Peyer's patch (tissue), 4 donors: ENCODE measurements around the gene ZNF236. TPM values are rescaled to one million over a fixed set of nuclear protein-coding genes. Genes with fewer than 3 reads are reported as not detected.

ENCODE experiments used
- DNase-seq, 3 donors: peaks; one replicate each; pipeline ENCODE4 v3.0.0-alpha.2; 2017 to 2019
- H3K27ac ChIP-seq, 4 donors: fragments of 200-600 bp; sonication (generic); one replicate each; pipeline ENCODE4 v1.5.1; 2016 to 2019
- H3K27me3 ChIP-seq, 2 donors: fragments of 200-600 bp; sonication (generic); one replicate each; pipeline ENCODE4 v1.5.1; 2019
- H3K36me3 ChIP-seq, 3 donors: fragments of 200-600 bp; sonication (generic); one replicate each; pipeline ENCODE4 v1.5.1; 2016 to 2019
- H3K4me1 ChIP-seq, 4 donors: fragments of 200-600 bp; sonication (generic); one replicate each; pipeline ENCODE4 v1.5.1; 2016 to 2019
- H3K4me3 ChIP-seq, 4 donors: fragments of 200-600 bp; sonication (generic); 1 replicate in 3 of 4; 2 replicates in 1 of 4; pipeline ENCODE4 v1.5.1; 2016 to 2019; ENCODE audit warnings: mild to moderate bottlenecking in 1 of 4
- H3K9me3 ChIP-seq, 4 donors: fragments of 200-600 bp; sonication (generic); one replicate each; pipeline ENCODE4 v1.5.1; 2016 to 2019; ENCODE audit warnings: mild to moderate bottlenecking in 1 of 4
- CTCF ChIP-seq, 6 experiments: fragments of 450-650 bp in 4 of 6; fragments of 200-600 bp in 2 of 6; sonication (generic) in 1 of 6; IDR thresholded peaks; one replicate each; pipeline ENCODE4 v1.5.1; 2017 to 2019; ENCODE audit warnings: antibody characterized with exemption in 6 of 6, mild to moderate bottlenecking in 3 of 6, moderate library complexity in 1 of 6
- POLR2A ChIP-seq, 2 donors: fragments of 450-650 bp; IDR thresholded peaks; one replicate each; pipeline ENCODE4 v1.5.1; 2017; ENCODE audit warnings: antibody characterized with exemption in 2 of 2, mild to moderate bottlenecking in 2 of 2, moderate library complexity in 2 of 2
- total RNA-seq, 4 donors: library from RNA; depleted of rRNA; stranded (reverse); fragments of >200 nt; gene quantifications; one replicate each; pipeline ENCODE4 v1.1.0, GENCODE V29; 2016

ZNF236 gene
- total RNA-seq, 4 donors from 2014 or later, result 13.8 to 57.8 (median 27.7) TPM

DNA sequence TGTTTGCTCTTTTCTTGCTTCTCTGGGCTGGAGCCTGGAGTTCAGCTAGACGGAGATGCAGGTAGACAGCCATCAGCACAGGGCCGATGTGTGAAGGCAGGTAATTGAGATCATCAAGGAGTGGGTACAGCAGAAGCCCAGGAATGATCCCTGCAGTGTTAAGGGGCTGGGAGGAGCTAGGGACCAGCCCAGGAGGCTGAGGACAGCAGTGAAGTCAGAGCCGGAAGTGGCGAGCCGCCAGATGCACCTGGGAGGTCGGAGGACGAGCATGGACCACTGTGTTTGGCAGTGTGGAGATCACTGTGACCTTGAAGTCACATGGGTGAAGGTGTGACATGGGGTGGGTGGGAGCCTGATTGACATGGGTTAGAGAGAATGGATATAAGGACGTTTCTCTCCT is 6.2 kb upstream of the ZNF236 start:
- H3K4me3 ChIP-seq, result no peak overlapping the region
- H3K9me3 ChIP-seq, result no peaks in the 10 kb centered on the region
- no peak overlapping the region for H3K27ac ChIP-seq
- no peak for DNase-seq
- H3K36me3 ChIP-seq, result no peaks in the 10 kb centered on the region
- TF ChIP-seq POLR2A (IDR thresholded peaks at IDR 0.05) (no peak), CTCF (IDR thresholded peaks at IDR 0.05) (no peak)
- H3K4me1 ChIP-seq, result peaks cover 0 to 14% (median 0%) of the 10 kb centered on the region in 4 donors
- no peaks in the 10 kb centered on the region for H3K27me3 ChIP-seq

GRCh38 chr18:76817888-76818611 is 4.3 kb upstream of the ZNF236 start:
- TF ChIP-seq POLR2A (IDR thresholded peaks at IDR 0.05) (no peak), CTCF (IDR thresholded peaks at IDR 0.05) (no peak)
- H3K27me3 ChIP-seq, result no peaks in the 10 kb centered on the region
- H3K36me3 ChIP-seq, result no peaks in the 10 kb centered on the region
- no peaks in the 10 kb centered on the region for H3K9me3 ChIP-seq
- no peak overlapping the region for H3K4me3 ChIP-seq
- no peak overlapping the region for H3K27ac ChIP-seq
- DNase-seq, result no peak
- H3K4me1 ChIP-seq, result peaks cover 0 to 16% (median 0%) of the 10 kb centered on the region in 4 donors

DNA sequence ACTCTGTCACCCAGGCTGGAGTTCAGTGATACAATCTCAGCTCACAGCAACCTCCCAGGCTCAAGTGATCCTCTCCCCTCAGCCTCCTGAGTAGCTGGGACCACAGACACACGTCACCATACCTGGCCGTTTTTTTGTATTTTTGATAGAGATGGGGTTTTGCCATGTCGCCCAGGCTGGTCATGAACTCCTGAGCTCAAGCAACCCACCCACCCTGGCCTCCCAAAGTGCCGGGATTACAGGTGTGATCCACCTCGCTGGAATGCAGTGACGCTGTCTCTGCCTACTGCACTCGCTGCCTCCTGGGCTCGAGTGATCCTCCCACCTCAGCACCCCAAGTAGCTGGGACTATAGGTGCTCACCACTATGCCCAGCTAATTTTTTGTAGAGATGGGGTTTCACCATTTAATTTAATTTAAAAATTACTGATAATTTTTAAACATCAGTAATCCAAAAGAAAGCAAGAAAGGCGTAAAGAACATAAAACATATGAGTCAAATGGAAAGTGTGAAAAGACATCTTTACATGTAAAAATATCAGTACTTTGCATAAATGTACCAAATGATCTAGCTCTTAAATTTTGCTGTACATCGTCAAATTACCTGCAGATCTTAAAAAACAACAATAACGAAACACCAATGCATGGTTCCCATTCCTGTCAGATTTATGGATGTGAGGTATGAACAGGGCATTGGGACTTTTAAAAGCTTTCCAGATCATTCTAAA is 2.8 kb upstream of the ZNF236 start:
- TF ChIP-seq POLR2A (IDR thresholded peaks at IDR 0.05) (no peak), CTCF (IDR thresholded peaks at IDR 0.05) (no peak)
- Histone ChIP-seq H3K27me3 (no peaks in the 10 kb centered on the region), H3K36me3 (no peaks in the 10 kb centered on the region), H3K4me1 (peaks cover 0 to 22% (median 2%) of the 10 kb centered on the region in 4 donors), H3K27ac (no peak overlapping the region), H3K4me3 (no peak overlapping the region), H3K9me3 (no peaks in the 10 kb centered on the region)
- no peak for DNase-seq

- TF ChIP-seq CTCF (IDR thresholded peaks at IDR 0.05) (no peak), POLR2A (IDR thresholded peaks at IDR 0.05) (no peak)
- H3K4me1 ChIP-seq, result peaks cover 0 to 22% (median 2%) of the 10 kb centered on the region in 4 donors
- H3K4me3 ChIP-seq, result peak overlapping the region; percentile 74 to 100 (median 92)
- H3K36me3 ChIP-seq, result no peaks in the 10 kb centered on the region
- H3K27me3 ChIP-seq, result no peaks in the 10 kb centered on the region
- DNase-seq, result no peak
- peak overlapping the region; percentile 92 to 99 (median 97) for H3K27ac ChIP-seq
- H3K9me3 ChIP-seq, result no peaks in the 10 kb centered on the region
Measured at GRCh38 chr18:76821356-76821874, 942 bp upstream of the ZNF236 start.

- Histone ChIP-seq H3K27ac (peak overlapping the region; percentile 92 to 99 (median 97)), H3K4me3 (peak overlapping the region; percentile 74 to 100 (median 92)), H3K4me1 (peaks cover 0 to 22% (median 2%) of the 10 kb centered on the region in 4 donors), H3K27me3 (no peaks in the 10 kb centered on the region), H3K36me3 (no peaks in the 10 kb centered on the region), H3K9me3 (no peaks in the 10 kb centered on the region)
- no peak for TF ChIP-seq CTCF (IDR thresholded peaks at IDR 0.05)
- peak; percentile 37 to 46 for TF ChIP-seq POLR2A (IDR thresholded peaks at IDR 0.05)
- peak; percentile 60 to 83 (median 82) for DNase-seq
Measured at GRCh38 chr18:76821875-76822505, 367 bp upstream of the ZNF236 start.
